ENCODE measurements around the gene COL16A1.

COL16A1 gene

DNA sequence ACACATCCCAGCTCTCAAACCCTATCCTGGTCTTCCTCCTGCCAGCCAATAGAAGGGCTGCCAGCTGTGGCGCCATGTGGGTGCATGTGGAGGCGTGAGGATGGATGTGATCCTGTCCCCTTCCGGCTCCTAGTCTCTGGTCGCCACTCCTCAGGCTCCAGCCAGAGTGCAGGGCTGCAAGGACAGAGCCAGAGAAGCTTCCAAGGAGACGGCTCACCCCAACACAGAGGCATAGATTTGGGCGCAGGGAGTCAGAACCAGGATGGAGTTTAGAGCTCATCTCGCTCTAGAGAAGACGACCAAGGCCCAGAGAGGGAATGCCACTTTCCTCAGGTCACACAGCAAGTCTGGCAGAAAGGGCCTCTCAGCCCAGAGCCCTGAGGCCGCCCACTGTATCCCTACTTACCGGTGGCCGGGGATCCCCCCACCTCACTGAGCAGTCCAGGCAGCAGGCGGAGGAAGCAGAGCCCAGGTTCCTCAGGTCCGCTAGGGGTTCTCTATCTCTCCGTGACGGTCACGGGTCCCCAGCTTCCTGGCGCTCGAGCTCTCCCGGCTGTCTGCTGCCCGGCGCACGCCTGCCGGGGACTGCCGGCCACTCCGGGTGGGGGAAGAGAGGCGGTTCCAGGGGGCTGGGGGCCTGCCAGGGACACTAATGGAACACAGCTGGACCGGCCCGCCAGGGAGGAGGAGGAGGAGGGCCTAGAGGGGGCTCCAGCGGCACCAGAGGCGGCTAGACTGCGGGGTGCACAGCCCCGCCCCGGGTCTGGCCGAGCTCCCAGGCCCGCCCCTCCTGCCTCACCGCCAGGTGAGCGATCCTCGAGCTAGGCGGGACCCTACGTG lies at the start of gene COL16A1:
TSS of gene COL16A1 (minus strand) at position 587 of the 840 bp plus-strand sequence. CDS start 1,824 bp downstream, outside the sequence.
- DNase-seq (ENCODE audit: low spot score) = peak; percentile 43
- TF ChIP-seq, protein P1, sequence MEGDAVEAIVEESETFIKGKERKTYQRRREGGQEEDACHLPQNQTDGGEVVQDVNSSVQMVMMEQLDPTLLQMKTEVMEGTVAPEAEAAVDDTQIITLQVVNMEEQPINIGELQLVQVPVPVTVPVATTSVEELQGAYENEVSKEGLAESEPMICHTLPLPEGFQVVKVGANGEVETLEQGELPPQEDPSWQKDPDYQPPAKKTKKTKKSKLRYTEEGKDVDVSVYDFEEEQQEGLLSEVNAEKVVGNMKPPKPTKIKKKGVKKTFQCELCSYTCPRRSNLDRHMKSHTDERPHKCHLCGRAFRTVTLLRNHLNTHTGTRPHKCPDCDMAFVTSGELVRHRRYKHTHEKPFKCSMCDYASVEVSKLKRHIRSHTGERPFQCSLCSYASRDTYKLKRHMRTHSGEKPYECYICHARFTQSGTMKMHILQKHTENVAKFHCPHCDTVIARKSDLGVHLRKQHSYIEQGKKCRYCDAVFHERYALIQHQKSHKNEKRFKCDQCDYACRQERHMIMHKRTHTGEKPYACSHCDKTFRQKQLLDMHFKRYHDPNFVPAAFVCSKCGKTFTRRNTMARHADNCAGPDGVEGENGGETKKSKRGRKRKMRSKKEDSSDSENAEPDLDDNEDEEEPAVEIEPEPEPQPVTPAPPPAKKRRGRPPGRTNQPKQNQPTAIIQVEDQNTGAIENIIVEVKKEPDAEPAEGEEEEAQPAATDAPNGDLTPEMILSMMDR (IDR thresholded peaks at IDR 0.05; ENCODE audit: extremely low read depth, missing control alignments) = no peak

DNA sequence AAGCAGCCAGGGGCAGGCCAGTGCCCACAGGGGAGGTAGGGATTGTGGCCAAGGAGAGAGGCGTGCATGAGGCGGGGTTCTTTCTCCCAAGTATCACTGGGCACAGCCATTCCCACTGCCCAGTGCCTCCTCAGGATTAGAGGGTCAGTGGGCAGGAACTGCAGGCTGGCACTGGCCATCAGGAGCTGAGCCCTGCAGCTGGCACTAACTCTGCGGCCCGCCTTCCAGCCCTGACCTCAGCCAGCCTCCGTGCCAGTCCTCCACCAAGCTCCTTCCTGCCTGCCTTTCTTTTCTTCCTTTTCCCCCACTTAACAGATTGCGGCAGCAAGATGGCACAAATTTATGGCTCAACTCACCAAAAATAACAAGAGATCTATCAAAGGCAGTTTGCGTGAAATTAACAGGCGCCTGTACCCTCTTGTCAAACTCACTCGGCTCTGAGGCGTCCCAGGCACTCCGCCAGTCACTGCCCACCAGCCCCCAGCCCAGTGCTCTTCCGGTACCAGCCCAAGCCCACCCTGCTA lies 49.2 kb upstream of the COL16A1 start:
- no peak for DNase-seq (ENCODE audit: low spot score)
- TF ChIP-seq, protein P1 (IDR thresholded peaks at IDR 0.05; ENCODE audit: extremely low read depth, missing control alignments) = no peak

DNA sequence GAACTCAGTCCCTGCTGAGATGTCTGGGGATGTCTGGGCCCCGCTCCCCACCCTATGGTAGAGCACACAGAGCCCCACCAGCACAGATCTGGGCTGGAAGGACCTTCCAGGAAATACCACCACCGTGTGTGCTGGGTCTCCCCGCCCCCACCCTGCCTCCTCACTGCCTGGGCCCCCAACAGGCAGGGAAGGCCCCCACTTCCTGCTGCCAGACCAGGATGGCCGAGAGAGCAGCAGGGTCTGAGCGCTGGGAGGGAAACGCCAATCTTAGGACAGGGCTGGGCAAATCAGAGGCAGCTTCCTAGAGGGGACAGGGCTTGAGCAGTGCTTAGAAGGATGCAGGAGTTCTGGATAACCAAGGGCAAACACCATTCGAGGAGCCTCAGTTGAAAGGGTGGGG lies 48.4 kb upstream of the COL16A1 start:
- TF ChIP-seq, protein P1 (IDR thresholded peaks at IDR 0.05; ENCODE audit: extremely low read depth, missing control alignments) = no peak
- DNase-seq (ENCODE audit: low spot score) = no peak

- TF ChIP-seq, protein P1 (IDR thresholded peaks at IDR 0.05; ENCODE audit: extremely low read depth, missing control alignments) = no peak
These were observed 48.0 kb upstream of the COL16A1 start for GRCh38 chr1:31751822-31752241.

DNA sequence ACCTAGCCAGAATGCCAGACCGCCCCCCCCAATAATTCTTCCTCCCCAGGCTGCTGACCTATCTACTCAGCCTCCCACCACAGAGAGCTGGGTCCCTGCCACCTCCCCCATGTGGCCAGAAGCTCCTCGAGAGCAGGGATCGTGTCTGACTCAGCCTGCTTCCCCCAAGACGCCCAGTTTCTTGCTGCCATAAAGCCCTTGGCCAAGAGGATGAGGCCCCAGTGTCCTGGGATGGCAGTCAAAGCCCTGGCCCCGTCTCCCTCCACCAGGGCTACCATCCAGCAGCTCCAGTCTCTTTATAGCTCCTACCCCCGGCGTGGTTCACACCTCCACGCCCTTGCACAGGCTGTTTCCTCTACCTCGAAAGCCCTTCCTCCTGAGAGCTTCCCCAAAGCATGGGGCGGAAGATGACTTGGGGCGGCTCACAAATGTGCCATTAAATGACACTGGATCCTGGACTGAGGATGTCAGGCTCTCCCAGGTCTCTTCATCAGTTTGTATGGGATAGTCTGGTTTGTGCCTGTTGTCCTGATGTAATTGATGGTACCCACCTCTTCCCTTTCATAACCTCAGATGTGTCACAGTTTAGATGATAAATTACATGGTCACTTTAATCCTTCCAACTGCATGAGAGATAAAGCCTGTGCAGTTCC lies 47.2 kb upstream of the COL16A1 start:
- no peak for DNase-seq (ENCODE audit: low spot score)
- TF ChIP-seq, protein P1 (IDR thresholded peaks at IDR 0.05; ENCODE audit: extremely low read depth, missing control alignments) = no peak

More at GRCh38 chr1:31751822-31752241, 48.0 kb upstream of the COL16A1 start:
- DNase-seq (ENCODE audit: low spot score) = no peak

GRCh38 chr1:31749785-31750735 lies 46.2 kb upstream of the COL16A1 start:
- TF ChIP-seq, protein P1 (IDR thresholded peaks at IDR 0.05; ENCODE audit: extremely low read depth, missing control alignments) = no peak
- DNase-seq (ENCODE audit: low spot score) = no peak

Data from GM20000 (cell line).